HG03097 (cell line): Measurements from ENCODE around the gene NPY4R.
"Not testable (repeated sequence)": the region's sequence is repeated elsewhere in the genome, so short reads cannot be mapped to it uniquely, and the experiment has no call there.

Experiments used
- ATAC-seq: cut with Tn5 transposase; IDR thresholded peaks from one replicate; pipeline ENCODE4 v1.9.1; 2021; ENCODE audit not compliant: unreplicated experiment, low FRiP score

The NPY4R gene, protein sequence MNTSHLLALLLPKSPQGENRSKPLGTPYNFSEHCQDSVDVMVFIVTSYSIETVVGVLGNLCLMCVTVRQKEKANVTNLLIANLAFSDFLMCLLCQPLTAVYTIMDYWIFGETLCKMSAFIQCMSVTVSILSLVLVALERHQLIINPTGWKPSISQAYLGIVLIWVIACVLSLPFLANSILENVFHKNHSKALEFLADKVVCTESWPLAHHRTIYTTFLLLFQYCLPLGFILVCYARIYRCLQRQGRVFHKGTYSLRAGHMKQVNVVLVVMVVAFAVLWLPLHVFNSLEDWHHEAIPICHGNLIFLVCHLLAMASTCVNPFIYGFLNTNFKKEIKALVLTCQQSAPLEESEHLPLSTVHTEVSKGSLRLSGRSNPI

DNA sequence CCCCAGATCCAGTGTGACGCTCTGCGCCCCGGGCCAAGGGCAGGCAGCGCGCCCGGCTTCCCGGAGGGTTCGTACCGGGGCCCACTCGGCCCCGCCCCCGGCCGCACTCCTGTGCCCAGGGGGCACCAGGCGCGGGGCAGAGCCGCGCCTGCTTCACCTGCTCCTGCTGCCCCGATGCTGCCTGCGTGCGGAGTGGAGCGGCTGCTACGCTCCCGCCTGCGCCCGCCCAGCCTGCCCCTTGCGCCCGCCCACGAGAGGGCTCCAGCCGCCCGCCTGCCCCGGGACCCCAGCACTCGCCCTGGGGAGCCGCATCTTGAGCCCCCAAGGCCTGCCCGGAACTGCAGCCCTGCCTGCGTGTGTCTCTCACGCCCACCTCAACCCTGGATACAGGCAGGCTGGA lies at the start of gene NPY4R:
TSS of gene NPY4R (minus strand) at position 194 of the 400 bp plus-strand sequence. CDS start 3,323 bp downstream, outside the sequence.
- ATAC-seq, result not testable (repeated sequence)

DNA sequence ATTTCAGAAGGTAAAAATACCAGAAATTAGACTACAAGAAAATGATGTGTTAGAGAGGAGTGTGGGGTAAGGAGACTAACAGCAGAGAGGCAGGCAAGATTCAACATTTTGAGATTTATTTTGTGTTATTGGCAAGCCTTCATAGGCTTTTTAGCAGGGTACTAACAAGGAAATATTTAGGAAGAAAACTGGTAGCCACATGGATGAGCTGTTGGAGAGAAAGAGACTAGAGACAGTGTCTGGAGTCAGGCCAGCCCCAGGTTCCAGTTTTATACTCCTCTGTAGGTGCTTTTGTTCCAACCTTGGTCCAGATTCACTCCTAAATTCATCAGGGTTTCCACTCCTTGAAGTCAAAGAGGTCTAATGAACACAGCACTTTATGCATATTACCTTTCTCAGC lies 49.6 kb upstream of the NPY4R start:
- ATAC-seq, result no peak

DNA sequence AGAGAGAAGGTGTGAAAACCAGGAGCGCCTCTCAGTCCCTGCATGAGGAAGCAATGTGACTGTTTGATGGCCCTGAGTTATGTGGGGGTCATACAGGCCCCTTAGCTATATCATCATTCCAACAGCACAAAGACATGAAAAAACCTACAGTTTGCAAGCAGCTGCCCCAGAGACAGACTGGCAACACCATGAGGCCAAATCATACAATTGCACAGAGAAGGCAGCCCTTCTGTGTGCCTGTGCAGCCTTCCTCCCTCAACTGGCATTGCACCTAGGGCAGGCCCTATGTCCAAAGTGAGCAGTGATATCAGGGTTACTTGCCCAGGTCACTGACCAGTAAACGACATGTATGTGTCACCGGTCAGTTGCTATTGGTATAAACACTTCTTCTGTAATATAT lies 49.1 kb upstream of the NPY4R start:
- no peak for ATAC-seq

DNA sequence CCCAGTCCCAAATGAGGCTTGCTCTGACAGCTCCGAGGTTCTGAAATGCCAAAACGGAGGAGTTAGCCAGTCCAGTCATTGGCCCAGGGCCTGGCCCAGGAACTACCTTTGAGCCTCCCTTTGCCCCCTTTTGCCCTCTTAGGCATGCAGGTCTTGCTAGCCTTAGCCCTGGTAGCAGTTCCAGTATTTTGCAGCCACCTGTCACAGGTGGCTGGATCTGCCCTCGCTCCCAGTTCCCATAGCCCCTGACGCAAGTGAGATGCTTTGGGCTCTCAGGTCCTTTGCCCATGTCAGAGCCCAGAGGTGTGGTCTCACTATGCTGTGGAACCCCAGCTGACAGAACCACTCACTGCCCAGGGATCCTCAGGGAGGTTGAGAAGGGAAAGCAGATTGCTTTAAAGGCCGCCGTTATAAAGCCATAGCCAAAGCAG lies 48.7 kb upstream of the NPY4R start:
- no peak for ATAC-seq

DNA sequence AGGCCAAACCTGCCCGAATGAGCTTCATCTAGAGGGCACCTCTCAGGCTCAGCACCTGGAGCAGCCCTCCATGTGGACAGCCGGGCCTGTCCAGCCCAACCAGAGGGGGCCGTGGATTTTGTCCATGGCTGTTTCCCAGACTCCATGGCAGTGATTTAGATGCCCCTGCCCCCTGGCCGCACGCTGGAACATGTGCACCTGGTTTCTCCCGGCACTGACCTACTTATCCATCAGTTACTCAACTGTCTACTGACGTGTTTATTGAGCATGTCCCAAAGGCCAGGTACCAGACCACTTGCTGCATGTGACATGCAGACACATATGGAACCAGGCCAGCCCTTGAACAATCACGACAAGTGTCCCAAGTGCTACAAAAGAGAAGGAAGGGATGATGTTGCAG lies 47.6 kb upstream of the NPY4R start:
- ATAC-seq, result not testable (repeated sequence)

DNA sequence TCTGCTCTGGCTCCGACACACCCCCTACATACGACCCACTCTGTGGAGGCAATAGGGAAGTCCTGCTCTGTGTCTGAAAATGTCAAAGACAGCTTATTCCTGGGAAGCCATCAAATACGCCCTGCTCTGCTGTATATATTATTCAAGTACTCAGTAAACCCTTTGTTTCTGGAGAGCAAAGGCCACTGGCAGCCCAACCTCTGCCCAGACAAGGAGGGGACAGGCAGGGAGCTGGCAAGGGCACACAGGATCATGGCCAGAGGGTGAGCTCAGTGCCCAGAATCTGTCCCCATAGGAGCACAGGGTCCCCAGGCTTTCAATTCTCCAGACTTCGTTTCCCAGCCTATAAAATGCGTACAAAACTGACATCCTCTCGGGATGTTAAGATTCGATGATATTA lies 47.0 kb upstream of the NPY4R start:
- ATAC-seq, result not testable (repeated sequence)

DNA sequence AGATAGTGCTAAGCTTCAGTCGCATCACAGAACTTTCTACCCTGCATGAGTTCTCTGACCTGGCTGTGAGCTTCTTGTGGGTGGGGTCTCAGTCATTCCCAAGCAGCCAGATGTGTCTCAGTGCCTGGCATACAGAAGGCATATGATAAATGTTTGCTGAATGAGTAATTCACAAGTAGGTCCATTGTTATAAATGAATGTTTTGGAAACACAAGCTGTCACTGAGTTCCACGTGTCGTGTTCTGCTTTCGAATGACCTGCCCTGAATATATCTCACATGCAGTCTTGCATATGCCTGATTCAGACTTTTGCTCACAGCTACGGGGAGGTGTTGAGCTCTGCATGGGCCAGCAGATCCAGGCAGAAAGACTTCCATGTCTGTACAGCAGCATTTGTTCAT lies 46.2 kb upstream of the NPY4R start:
- ATAC-seq, result not testable (repeated sequence)

DNA sequence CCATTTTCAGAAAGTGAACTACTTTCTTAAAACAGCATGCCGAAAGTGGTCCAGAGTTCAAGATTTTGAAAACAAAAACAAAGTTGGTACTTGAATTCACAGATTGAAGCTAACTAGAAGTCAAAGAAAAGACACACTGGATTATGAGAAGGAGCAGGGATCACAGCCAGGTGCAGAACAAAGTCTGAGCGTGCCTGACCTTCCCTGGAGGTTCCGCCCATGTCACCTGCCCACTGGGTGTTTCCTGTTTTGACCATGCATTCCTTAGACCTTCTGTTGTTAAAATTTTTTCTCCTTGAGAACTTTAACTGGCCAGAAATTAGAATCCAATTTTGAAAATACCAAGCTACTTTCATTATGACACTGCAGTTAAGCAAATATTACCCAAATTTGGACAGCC lies 34.2 kb upstream of the NPY4R start:
- not testable (repeated sequence) for ATAC-seq

DNA sequence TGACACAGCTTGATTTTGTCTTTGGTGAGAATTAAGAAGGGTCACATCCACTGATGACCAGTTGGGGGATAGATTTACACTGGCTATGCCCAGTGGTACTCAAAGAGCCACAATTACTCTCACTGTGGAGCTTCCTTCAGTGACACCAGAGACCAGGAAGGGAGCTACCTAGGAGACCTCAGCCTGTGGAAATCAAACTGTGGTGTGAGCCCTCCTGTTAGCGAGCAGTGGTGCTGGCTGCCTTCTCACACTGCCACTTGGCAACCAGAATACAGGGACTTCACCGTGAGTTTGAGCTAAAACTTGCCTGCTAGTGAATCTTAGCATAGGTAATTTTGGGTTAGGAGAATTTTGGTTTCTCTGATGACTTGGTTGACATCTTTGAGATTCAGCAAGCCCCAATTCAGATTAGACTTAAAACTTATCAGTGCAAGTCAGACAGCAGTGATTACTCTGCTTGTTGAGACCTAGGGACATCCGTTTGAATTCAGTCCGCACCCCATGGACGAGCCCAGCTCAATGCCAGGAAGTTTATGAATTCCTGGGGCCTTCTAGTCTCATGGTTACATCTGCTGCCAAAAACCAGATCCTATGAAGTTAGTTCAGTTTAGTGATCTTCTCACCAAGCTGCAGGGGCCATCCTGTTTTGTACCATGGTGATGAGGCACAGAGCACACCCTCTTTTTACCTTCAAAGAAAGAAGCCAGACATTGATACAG lies 33.4 kb upstream of the NPY4R start:
- not testable (repeated sequence) for ATAC-seq

DNA sequence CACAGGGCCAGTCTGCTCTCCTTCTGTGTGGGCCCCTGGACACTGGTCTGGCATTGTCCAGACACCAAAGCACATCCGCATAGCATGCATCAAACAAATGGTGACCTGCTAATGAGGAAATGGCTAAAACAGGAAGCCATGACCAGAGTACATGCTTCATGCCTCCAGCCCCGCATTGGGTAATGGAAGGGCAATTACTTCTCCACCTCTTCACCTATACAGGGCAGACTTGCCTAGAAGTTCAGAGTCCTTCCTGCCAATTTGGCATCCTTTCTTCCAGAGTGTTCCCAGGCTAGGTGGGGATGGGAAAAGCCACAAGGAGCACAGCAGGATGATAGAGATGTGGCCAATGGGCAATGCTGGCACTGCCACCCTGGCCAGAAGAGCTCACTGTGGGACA lies 32.1 kb upstream of the NPY4R start:
- not testable (repeated sequence) for ATAC-seq

DNA sequence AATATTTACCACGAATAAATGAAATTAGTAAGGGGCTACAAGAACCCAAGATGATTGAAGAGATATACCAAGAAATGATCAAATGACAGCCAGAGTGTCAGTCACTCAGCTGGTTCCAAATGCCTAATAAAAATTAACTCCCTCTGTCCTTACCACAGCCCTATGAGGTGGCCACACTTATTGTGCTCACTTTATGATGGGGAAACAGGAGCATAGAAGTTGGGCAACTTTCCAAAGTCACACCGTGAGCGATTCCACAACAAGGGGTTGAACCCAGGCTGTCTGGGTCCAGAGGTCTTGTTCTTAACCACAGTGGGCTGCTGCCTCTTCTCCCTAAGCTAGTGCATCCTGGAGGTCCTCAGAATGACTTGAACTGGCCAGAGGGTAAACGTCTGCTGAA lies 31.6 kb upstream of the NPY4R start:
- not testable (repeated sequence) for ATAC-seq

DNA sequence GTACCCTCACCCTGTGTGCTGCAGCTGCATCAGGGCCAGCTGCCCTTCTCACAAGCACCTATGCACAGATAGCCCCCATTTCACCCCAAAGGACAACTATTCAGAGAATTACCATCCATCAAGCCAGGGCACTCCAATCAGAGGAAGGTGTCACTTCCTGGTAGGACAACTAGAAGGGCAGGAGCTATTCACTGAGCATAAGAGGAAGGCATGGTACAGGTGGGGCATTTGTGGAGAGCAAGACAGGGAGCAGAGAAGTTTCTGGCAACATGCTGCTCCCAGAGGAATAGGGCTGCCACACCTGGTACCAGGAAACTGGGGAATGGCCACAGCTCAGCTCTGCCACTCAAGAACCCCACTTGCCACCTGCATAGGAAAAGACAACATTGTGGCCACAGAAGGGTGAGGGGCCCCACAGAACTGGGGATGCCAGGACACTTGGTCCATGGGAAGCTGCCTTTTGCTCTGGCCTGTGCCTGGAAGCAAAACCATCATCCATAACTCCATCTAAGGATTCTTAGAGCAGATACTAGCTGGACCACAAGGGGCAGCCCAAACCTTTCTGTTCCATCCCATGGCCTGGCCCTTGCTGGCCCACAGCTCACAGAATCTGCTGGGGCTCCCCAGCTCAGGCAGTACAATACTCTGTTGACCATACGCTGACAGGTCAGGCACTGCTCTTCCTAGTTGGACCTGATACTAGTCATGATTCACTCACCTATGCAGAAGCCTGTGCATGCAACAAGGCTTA lies 25.8 kb upstream of the NPY4R start:
- not testable (repeated sequence) for ATAC-seq

DNA sequence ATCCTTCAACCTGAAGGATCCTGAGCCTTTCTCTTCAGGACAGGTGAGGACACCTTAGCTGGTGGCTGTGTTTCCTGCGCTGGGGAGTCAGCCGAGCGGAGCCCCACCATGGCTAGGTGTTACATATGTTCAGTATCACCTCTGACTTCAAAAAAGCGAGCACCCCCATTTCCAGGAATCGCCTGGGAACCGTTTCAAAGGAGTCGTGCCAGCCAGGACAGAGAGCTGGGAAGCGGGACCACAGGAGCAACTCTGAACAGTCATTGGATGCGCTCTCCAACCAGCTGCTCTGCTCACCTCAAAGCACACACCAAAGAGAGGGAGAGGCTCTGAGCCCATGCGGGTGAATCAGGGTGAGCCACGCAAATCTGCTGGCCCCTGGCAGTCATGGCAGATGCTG lies 24.5 kb upstream of the NPY4R start:
- ATAC-seq, result not testable (repeated sequence)

DNA sequence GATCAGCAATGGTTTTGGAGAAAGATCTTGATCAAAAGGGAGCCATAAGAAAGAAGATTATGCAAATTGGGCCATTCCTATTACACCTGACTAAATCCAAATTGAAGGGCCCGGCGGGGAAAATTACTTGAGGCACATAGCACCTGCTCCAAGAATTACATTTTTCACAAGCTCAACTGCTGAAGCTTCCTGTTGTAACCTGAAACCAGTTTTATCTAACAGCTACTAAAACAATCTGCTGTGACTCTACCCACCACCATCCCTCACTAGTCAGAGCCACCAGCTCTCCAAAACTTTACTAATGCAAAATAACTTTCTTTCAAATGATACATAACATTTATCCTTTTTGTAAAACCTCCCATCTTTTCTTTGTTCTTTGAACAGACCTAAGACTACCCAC lies 20.7 kb upstream of the NPY4R start:
- ATAC-seq, result not testable (repeated sequence)

DNA sequence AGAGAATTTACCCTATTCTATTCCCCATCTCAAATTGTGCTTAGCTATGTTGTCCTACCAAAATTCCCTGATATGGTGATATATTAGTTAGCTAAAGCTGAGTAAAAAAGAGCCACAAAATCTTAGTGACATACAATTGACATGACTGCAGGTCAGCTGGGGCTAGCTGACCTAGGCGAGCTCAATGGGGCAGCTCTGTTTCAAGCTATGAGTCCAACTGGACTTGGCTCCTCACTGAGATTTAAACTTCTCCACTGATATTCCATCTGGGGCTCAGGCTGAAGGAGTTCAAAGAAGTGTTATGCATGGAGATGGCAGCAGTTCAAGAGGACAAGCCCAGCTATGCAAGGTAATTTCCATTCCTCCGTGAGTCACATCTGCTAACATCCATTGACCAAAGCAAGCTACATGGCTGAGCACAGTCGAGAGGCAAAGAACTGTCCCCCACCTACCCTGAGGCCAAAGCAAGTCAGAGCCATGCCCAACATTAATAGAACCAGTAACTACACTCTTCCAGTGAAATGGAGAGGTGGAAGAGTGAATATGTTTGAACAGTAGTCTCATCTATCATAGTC lies 9.1 kb upstream of the NPY4R start:
- ATAC-seq, result not testable (repeated sequence)

DNA sequence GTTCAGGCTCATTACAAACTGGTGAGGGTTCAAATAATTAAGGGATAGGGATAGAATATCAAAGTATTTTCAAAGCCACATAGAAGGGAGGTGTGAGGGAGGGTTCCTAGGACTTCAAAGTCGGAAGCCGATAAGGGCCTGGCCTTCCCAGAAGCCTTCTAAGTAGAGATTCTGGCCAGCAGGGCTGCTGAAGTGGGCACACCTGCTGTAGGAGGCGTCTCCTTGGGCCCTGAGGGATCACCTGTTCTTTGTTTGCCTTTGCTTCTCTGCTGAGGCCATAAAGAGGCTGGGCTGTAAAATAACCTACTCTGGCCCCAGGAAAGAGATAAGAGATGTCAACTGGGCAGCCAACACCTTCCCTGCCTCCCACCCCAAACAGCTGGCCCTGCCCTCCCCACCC lies 8.0 kb upstream of the NPY4R start:
- not testable (repeated sequence) for ATAC-seq

DNA sequence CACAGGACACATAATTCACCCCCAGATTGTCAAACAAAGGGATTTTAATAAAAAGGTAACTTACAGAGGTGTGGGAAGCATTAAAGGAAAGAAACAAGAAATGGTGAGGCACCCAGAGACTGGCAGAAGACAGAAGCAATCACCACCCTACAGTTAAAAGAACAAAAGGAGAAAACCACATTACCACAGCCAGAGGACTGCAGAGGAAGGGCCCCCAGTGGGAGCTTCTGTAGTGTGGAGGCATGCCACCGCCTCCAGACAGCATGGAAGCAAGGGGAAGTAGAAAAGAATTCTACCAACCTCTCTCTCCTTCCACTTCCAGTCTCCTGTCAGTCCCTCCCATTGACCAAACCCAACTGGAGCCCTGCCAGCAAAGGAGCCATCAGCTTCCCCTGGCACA lies 4.4 kb upstream of the NPY4R start:
- ATAC-seq, result not testable (repeated sequence)

DNA sequence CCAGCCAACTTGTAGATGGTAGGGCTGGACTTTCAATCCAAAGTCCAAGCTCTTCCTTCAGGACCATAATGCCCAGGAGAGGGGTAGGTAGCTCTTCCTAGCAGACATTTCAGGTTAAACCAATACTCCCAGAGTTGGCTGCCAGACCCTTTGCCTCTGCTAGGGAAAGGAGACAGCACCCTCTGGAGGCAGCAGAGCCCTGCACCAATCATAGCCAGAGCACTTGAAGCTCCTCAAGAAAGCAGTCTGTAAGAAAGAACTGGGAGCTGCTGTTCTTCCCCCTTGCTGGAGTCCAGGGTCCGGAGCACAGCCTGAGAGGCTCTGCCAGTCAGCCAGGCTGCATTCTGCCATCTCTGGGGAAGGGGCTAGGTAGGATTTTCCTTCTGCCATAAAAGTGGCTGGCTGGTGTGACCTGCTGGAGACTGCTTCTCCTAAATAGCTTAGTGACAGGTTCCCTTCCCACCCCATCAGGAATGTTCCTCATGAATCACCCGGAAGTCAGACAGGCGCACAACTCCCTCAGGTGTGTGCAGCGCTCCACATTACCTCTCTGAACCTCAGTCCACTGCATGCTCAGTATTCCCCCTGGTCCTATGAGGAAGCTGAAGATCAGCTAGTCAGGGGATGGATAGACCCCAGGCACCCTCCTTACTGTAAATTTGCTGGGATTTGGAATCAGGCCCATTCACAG lies 2.5 kb upstream of the NPY4R start:
- ATAC-seq, result not testable (repeated sequence)

DNA sequence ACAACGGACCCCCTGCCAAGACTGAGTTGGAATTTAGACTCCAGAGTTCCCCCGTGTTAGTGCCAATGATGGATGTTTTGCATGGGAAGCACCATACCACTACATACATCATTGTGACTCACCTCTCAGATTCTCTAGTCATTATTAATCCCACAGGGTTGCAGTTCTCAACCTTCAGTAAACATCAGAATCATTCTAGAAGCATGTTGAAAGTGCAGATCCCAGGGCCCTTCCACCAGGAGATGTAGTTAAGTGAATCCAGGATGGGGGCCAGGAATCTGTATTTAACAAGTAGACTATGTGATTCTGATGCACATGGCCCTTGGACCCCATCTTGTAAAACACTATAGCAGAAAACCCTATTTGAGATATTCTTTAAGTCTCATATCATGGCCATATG lies 2.1 kb downstream of the NPY4R start:
- ATAC-seq, result not testable (repeated sequence)

DNA sequence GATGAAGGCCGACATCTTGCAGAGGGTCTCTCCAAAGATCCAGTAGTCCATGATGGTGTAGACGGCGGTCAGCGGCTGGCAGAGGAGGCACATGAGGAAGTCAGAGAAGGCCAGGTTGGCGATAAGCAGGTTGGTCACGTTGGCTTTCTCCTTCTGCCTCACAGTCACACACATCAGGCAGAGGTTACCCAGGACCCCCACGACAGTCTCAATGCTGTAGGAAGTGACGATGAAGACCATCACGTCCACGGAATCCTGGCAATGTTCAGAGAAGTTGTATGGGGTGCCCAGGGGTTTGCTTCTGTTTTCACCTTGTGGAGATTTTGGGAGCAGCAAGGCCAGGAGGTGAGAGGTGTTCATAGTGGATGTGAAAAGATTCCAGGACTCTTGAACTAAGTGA lies 3.5 kb downstream of the NPY4R start:
- not testable (repeated sequence) for ATAC-seq
